GM19438 (cell line): ENCODE results near the gene COL16A1.

Experiments
- ATAC-seq: cut with Tn5 transposase; IDR thresholded peaks from one replicate; pipeline ENCODE4 v1.9.1; 2021; ENCODE audit warnings: low read depth; ENCODE audit not compliant: unreplicated experiment

The COL16A1 gene

GRCh38 chr1:31733389-31734219 is 29.8 kb upstream of the COL16A1 start:
- ATAC-seq, result no peak

- ATAC-seq, result no peak
These were observed 29.0 kb upstream of the COL16A1 start for GRCh38 chr1:31732751-31733289.

GRCh38 chr1:31732343-31732742 is 28.5 kb upstream of the COL16A1 start:
- ATAC-seq, result no peak

- no peak for ATAC-seq
These were observed 27.3 kb upstream of the COL16A1 start for GRCh38 chr1:31731049-31731565.

- no peak for ATAC-seq
These were observed 26.7 kb upstream of the COL16A1 start for GRCh38 chr1:31730336-31731048.

- ATAC-seq, result no peak
These were observed 24.0 kb upstream of the COL16A1 start for GRCh38 chr1:31727849-31728248.

GRCh38 chr1:31727195-31727594 is 23.4 kb upstream of the COL16A1 start:
- no peak for ATAC-seq

GRCh38 chr1:31726715-31727114 is 22.9 kb upstream of the COL16A1 start:
- no peak for ATAC-seq

GRCh38 chr1:31725777-31726535 is 22.1 kb upstream of the COL16A1 start:
- ATAC-seq, result no peak

- ATAC-seq, result no peak
These were observed 21.3 kb upstream of the COL16A1 start for GRCh38 chr1:31725134-31725533.

- ATAC-seq, result no peak
These were observed 20.1 kb upstream of the COL16A1 start for GRCh38 chr1:31723828-31724359.

GRCh38 chr1:31718327-31718897 is 14.6 kb upstream of the COL16A1 start:
- ATAC-seq, result no peak

GRCh38 chr1:31717341-31717740 is 13.5 kb upstream of the COL16A1 start:
- ATAC-seq, result no peak

- no peak for ATAC-seq
These were observed 12.0 kb upstream of the COL16A1 start for GRCh38 chr1:31715873-31716220.

GRCh38 chr1:31715087-31715872 is 11.5 kb upstream of the COL16A1 start:
- no peak for ATAC-seq

- ATAC-seq, result no peak
These were observed 10.7 kb upstream of the COL16A1 start for GRCh38 chr1:31714442-31715086.

GRCh38 chr1:31712630-31713029 is 8.8 kb upstream of the COL16A1 start:
- ATAC-seq, result no peak

GRCh38 chr1:31712068-31712467 is 8.3 kb upstream of the COL16A1 start:
- no peak for ATAC-seq

GRCh38 chr1:31708324-31708723 is 4.5 kb upstream of the COL16A1 start:
- no peak for ATAC-seq
